Osteoblast (primary cell): Measurements from ENCODE around the gene AOX1. TPM values are rescaled to one million over a fixed set of nuclear protein-coding genes. Genes with fewer than 3 reads are reported as not detected.

Experiments used
- DNase-seq: peaks from one replicate; pipeline ENCODE4 v3.0.0; 2011; ENCODE audit warnings: low spot score, mixed read lengths; ENCODE audit not compliant: insufficient read length; ENCODE audit errors: missing footprints
- H2AFZ ChIP-seq: 2 replicates; pipeline ENCODE4 v1.6.0; 2011; ENCODE audit warnings: mild to moderate bottlenecking, low read length
- H3K27ac ChIP-seq: 2 replicates; pipeline ENCODE4 v1.5.1; 2011; ENCODE audit warnings: mild to moderate bottlenecking, low read depth, low read length, moderate library complexity
- H3K27me3 ChIP-seq: 2 replicates; pipeline ENCODE4 v1.6.0; 2012; ENCODE audit warnings: mild to moderate bottlenecking, control low read depth, inconsistent platforms, low read length, moderate library complexity; ENCODE audit not compliant: insufficient read depth
- H3K36me3 ChIP-seq: 2 replicates; pipeline ENCODE4 v1.5.1; 2011; ENCODE audit warnings: mild to moderate bottlenecking, low read length, control low read depth, moderate library complexity; ENCODE audit not compliant: insufficient read depth
- H3K4me1 ChIP-seq: 2 replicates; pipeline ENCODE4 v1.5.1; 2011; ENCODE audit warnings: mild to moderate bottlenecking, low read length, control low read depth, moderate library complexity; ENCODE audit not compliant: insufficient read depth
- H3K4me2 ChIP-seq: 2 replicates; pipeline ENCODE4 v1.6.0; 2011; ENCODE audit warnings: mild to moderate bottlenecking, low read length; ENCODE audit not compliant: insufficient read depth
- H3K4me3 ChIP-seq: fragments of 200-600 bp; sonication (generic); 3 replicates; pipeline ENCODE4 v1.5.1; 2012; ENCODE audit warnings: mild to moderate bottlenecking, low read length, inconsistent platforms; ENCODE audit not compliant: insufficient read depth
- H3K79me2 ChIP-seq: 2 replicates; pipeline ENCODE4 v1.6.0; 2012; ENCODE audit warnings: mild to moderate bottlenecking, low read length, control low read depth, inconsistent platforms; ENCODE audit not compliant: insufficient read depth
- H3K9me3 ChIP-seq: 2 replicates; pipeline ENCODE4 v1.5.1; 2011; ENCODE audit warnings: low read depth, low read length, control low read depth
- H4K20me1 ChIP-seq: 2 replicates; pipeline ENCODE4 v1.6.0; 2012; ENCODE audit warnings: mild to moderate bottlenecking, low read length, control low read depth; ENCODE audit not compliant: insufficient read depth
- total RNA-seq: library from RNA; depleted of rRNA; stranded (reverse); fragments of >200 nt; gene quantifications from 2 replicates; pipeline ENCODE4 v1.2.3, GENCODE V29; 2012
- TF ChIP-seq, protein P1 (sequence below): IDR thresholded peaks from 2 replicates; pipeline ENCODE4 v1.5.1; 2011; ENCODE audit warnings: mild to moderate bottlenecking, low read depth, low read length, moderate library complexity; ENCODE audit errors: extremely low read depth

Gene AOX1
- total RNA-seq, 1 donor, result 76.4 TPM

- Histone ChIP-seq H3K27me3 (no peaks in the 10 kb centered on the region), H3K4me2 (no peak overlapping the region), H2AFZ (no peak overlapping the region), H3K4me3 (no peak overlapping the region), H3K9me3 (no peaks in the 10 kb centered on the region), H3K79me2 (no peaks in the 10 kb centered on the region), H3K27ac (no peak overlapping the region), H3K36me3 (no peaks in the 10 kb centered on the region), H4K20me1 (no peaks in the 10 kb centered on the region), H3K4me1 (peaks cover 4% of the 10 kb centered on the region)
- TF ChIP-seq, protein P1, sequence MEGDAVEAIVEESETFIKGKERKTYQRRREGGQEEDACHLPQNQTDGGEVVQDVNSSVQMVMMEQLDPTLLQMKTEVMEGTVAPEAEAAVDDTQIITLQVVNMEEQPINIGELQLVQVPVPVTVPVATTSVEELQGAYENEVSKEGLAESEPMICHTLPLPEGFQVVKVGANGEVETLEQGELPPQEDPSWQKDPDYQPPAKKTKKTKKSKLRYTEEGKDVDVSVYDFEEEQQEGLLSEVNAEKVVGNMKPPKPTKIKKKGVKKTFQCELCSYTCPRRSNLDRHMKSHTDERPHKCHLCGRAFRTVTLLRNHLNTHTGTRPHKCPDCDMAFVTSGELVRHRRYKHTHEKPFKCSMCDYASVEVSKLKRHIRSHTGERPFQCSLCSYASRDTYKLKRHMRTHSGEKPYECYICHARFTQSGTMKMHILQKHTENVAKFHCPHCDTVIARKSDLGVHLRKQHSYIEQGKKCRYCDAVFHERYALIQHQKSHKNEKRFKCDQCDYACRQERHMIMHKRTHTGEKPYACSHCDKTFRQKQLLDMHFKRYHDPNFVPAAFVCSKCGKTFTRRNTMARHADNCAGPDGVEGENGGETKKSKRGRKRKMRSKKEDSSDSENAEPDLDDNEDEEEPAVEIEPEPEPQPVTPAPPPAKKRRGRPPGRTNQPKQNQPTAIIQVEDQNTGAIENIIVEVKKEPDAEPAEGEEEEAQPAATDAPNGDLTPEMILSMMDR, result no peak
- no peak for DNase-seq
These were observed 1.2 kb upstream of the AOX1 start for GRCh38 chr2:200584639-200585038.

- TF ChIP-seq, protein P1, result no peak
- no peaks in the 10 kb centered on the region for H3K36me3 ChIP-seq
- no peak for DNase-seq
These were observed 479 bp upstream of the AOX1 start for GRCh38 chr2:200585340-200585729.

GRCh38 chr2:200586644-200586975 lies 796 bp downstream of the AOX1 start:
- H3K36me3 ChIP-seq, result no peaks in the 10 kb centered on the region
- DNase-seq, result no peak
- peaks cover 4% of the 10 kb centered on the region for H3K4me1 ChIP-seq
- no peaks in the 10 kb centered on the region for H3K27me3 ChIP-seq
- peak overlapping the region; percentile 82 for H3K4me3 ChIP-seq
- peak overlapping the region; percentile 96 for H3K4me2 ChIP-seq
- no peaks in the 10 kb centered on the region for H3K9me3 ChIP-seq
- H3K79me2 ChIP-seq, result no peaks in the 10 kb centered on the region
- H2AFZ ChIP-seq, result peak overlapping the region; percentile 98
- H4K20me1 ChIP-seq, result no peaks in the 10 kb centered on the region
- peak overlapping the region; percentile 30 for H3K27ac ChIP-seq
- TF ChIP-seq, protein P1, result no peak

More at GRCh38 chr2:200585340-200585729, 479 bp upstream of the AOX1 start:
- peak overlapping the region; percentile 96 for H3K4me2 ChIP-seq
- no peaks in the 10 kb centered on the region for H4K20me1 ChIP-seq
- H3K4me1 ChIP-seq, result peaks cover 4% of the 10 kb centered on the region
- H3K4me3 ChIP-seq, result peak overlapping the region; percentile 82
- H3K27ac ChIP-seq, result peak overlapping the region; percentile 23
- H3K79me2 ChIP-seq, result no peaks in the 10 kb centered on the region
- H2AFZ ChIP-seq, result peak overlapping the region; percentile 98
- no peaks in the 10 kb centered on the region for H3K27me3 ChIP-seq
- no peaks in the 10 kb centered on the region for H3K9me3 ChIP-seq

- no peak for DNase-seq
- no peak overlapping the region for H2AFZ ChIP-seq
- peaks cover 4% of the 10 kb centered on the region for H3K4me1 ChIP-seq
- H3K27me3 ChIP-seq, result no peaks in the 10 kb centered on the region
- H3K27ac ChIP-seq, result no peak overlapping the region
- no peaks in the 10 kb centered on the region for H3K79me2 ChIP-seq
- H3K4me2 ChIP-seq, result no peak overlapping the region
- H3K4me3 ChIP-seq, result no peak overlapping the region
- no peaks in the 10 kb centered on the region for H4K20me1 ChIP-seq
- H3K36me3 ChIP-seq, result no peaks in the 10 kb centered on the region
- no peaks in the 10 kb centered on the region for H3K9me3 ChIP-seq
- TF ChIP-seq, protein P1, result no peak
These were observed 1.3 kb downstream of the AOX1 start for GRCh38 chr2:200587007-200587616.
